Endothelial cell of umbilical vein (primary cell): Measurements from ENCODE around the gene CENPS.

Experiments used
- EZH2 ChIP-seq: IDR thresholded peaks from 2 replicates; pipeline ENCODE4 v1.6.1; 2012; ENCODE audit warnings: borderline replicate concordance, low read depth, mild to moderate bottlenecking, moderate library complexity, low read length, inconsistent platforms; ENCODE audit not compliant: severe bottlenecking
- FOS ChIP-seq: IDR thresholded peaks from 2 replicates; pipeline ENCODE4 v1.6.1; 2011; ENCODE audit warnings: mild to moderate bottlenecking, low read length, moderate library complexity, borderline replicate concordance; ENCODE audit not compliant: insufficient read depth
- MAX ChIP-seq: IDR thresholded peaks from 2 replicates; pipeline ENCODE4 v1.6.1; 2011; ENCODE audit not compliant: insufficient read depth, insufficient read length
- POLR2A ChIP-seq: IDR thresholded peaks from 2 replicates; pipeline ENCODE4 v1.6.1; 2012; ENCODE audit warnings: low read depth, mild to moderate bottlenecking, control low read depth, low read length
- POLR2AphosphoS5 ChIP-seq: IDR thresholded peaks from 2 replicates; pipeline ENCODE4 v1.6.1; 2012; ENCODE audit warnings: low read depth, mild to moderate bottlenecking, control low read depth, low read length, moderate library complexity; ENCODE audit not compliant: insufficient read depth
- TF ChIP-seq, protein P1 (sequence below), 2 donors: IDR thresholded peaks; 1 replicate in 1 of 2; 2 replicates in 1 of 2; pipeline ENCODE4 v1.5.1; 2011; ENCODE audit warnings: low read length in 2 of 2, mild to moderate bottlenecking in 2 of 2, moderate library complexity in 2 of 2, control low read depth in 1 of 2, inconsistent platforms in 1 of 2, low read depth in 1 of 2; ENCODE audit not compliant: insufficient read depth in 1 of 2; ENCODE audit errors: extremely low read depth in 1 of 2

- TF ChIP-seq, protein P1, sequence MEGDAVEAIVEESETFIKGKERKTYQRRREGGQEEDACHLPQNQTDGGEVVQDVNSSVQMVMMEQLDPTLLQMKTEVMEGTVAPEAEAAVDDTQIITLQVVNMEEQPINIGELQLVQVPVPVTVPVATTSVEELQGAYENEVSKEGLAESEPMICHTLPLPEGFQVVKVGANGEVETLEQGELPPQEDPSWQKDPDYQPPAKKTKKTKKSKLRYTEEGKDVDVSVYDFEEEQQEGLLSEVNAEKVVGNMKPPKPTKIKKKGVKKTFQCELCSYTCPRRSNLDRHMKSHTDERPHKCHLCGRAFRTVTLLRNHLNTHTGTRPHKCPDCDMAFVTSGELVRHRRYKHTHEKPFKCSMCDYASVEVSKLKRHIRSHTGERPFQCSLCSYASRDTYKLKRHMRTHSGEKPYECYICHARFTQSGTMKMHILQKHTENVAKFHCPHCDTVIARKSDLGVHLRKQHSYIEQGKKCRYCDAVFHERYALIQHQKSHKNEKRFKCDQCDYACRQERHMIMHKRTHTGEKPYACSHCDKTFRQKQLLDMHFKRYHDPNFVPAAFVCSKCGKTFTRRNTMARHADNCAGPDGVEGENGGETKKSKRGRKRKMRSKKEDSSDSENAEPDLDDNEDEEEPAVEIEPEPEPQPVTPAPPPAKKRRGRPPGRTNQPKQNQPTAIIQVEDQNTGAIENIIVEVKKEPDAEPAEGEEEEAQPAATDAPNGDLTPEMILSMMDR (IDR thresholded peaks at IDR 0.05; ENCODE audit: extremely low read depth in 1 of 2, insufficient read depth in 1 of 2, low read depth in 1 of 2, low read length in 2 of 2), result no peak
- TF ChIP-seq EZH2 (no peak), FOS (no peak), POLR2AphosphoS5 (no peak), MAX (no peak), POLR2A (no peak)
Observed at GRCh38 chr1:10396870-10397269, 33.4 kb upstream of the CENPS start.
